Peyer's patch (tissue), 4 donors: Measurements from ENCODE around the gene CYP4V2. TPM values are rescaled to one million over a fixed set of nuclear protein-coding genes. Genes with fewer than 3 reads are reported as not detected.

Experiments used
- DNase-seq, 3 donors: peaks; one replicate each; pipeline ENCODE4 v3.0.0-alpha.2; 2017 to 2019
- H3K27ac ChIP-seq, 4 donors: fragments of 200-600 bp; sonication (generic); one replicate each; pipeline ENCODE4 v1.5.1; 2016 to 2019
- H3K27me3 ChIP-seq, 2 donors: fragments of 200-600 bp; sonication (generic); one replicate each; pipeline ENCODE4 v1.5.1; 2019
- H3K36me3 ChIP-seq, 3 donors: fragments of 200-600 bp; sonication (generic); one replicate each; pipeline ENCODE4 v1.5.1; 2016 to 2019
- H3K4me1 ChIP-seq, 4 donors: fragments of 200-600 bp; sonication (generic); one replicate each; pipeline ENCODE4 v1.5.1; 2016 to 2019
- H3K4me3 ChIP-seq, 4 donors: fragments of 200-600 bp; sonication (generic); 1 replicate in 3 of 4; 2 replicates in 1 of 4; pipeline ENCODE4 v1.5.1; 2016 to 2019; ENCODE audit warnings: mild to moderate bottlenecking in 1 of 4
- H3K9me3 ChIP-seq, 4 donors: fragments of 200-600 bp; sonication (generic); one replicate each; pipeline ENCODE4 v1.5.1; 2016 to 2019; ENCODE audit warnings: mild to moderate bottlenecking in 1 of 4
- CTCF ChIP-seq, 6 experiments: fragments of 450-650 bp in 4 of 6; fragments of 200-600 bp in 2 of 6; sonication (generic) in 1 of 6; IDR thresholded peaks; one replicate each; pipeline ENCODE4 v1.5.1; 2017 to 2019; ENCODE audit warnings: antibody characterized with exemption in 6 of 6, mild to moderate bottlenecking in 3 of 6, moderate library complexity in 1 of 6
- POLR2A ChIP-seq, 2 donors: fragments of 450-650 bp; IDR thresholded peaks; one replicate each; pipeline ENCODE4 v1.5.1; 2017; ENCODE audit warnings: antibody characterized with exemption in 2 of 2, mild to moderate bottlenecking in 2 of 2, moderate library complexity in 2 of 2
- total RNA-seq, 4 donors: library from RNA; depleted of rRNA; stranded (reverse); fragments of >200 nt; gene quantifications; one replicate each; pipeline ENCODE4 v1.1.0, GENCODE V29; 2016

Gene CYP4V2
- total RNA-seq, 4 donors from 2014 or later, result 37.1 to 119 (median 94.7) TPM

- H3K27me3 ChIP-seq, result no peaks in the 10 kb centered on the region
- DNase-seq, result no peak
- TF ChIP-seq CTCF (IDR thresholded peaks at IDR 0.05), result no peak
- TF ChIP-seq POLR2A (IDR thresholded peaks at IDR 0.05), result no peak
- H3K36me3 ChIP-seq, result peaks cover 0 to 24% (median 0%) of the 10 kb centered on the region in 3 donors
- H3K4me1 ChIP-seq, result no peaks in the 10 kb centered on the region
- H3K4me3 ChIP-seq, result no peak overlapping the region
- no peak overlapping the region for H3K27ac ChIP-seq
- no peaks in the 10 kb centered on the region for H3K9me3 ChIP-seq
Observed at GRCh38 chr4:186159613-186160012, 31.8 kb upstream of the CYP4V2 start.

- Histone ChIP-seq H3K4me3 (no peak overlapping the region), H3K9me3 (no peaks in the 10 kb centered on the region), H3K27ac (no peak overlapping the region), H3K4me1 (no peaks in the 10 kb centered on the region), H3K27me3 (no peaks in the 10 kb centered on the region), H3K36me3 (peaks cover 0 to 22% (median 0%) of the 10 kb centered on the region in 3 donors)
- no peak for DNase-seq
- TF ChIP-seq CTCF (IDR thresholded peaks at IDR 0.05), result no peak
Observed at GRCh38 chr4:186161138-186161537, 30.2 kb upstream of the CYP4V2 start.

- H3K27me3 ChIP-seq, result no peaks in the 10 kb centered on the region
- no peak for DNase-seq
- H3K9me3 ChIP-seq, result no peaks in the 10 kb centered on the region
- H3K4me1 ChIP-seq, result no peaks in the 10 kb centered on the region
- H3K27ac ChIP-seq, result no peak overlapping the region
- TF ChIP-seq CTCF (IDR thresholded peaks at IDR 0.05) (no peak), POLR2A (IDR thresholded peaks at IDR 0.05) (no peak)
- H3K4me3 ChIP-seq, result no peak overlapping the region
- H3K36me3 ChIP-seq, result no peaks in the 10 kb centered on the region
Observed at GRCh38 chr4:186166852-186167512, 24.4 kb upstream of the CYP4V2 start.

GRCh38 chr4:186167605-186168004, 23.8 kb upstream of the CYP4V2 start:
- Histone ChIP-seq H3K27me3 (no peaks in the 10 kb centered on the region), H3K4me3 (no peak overlapping the region), H3K36me3 (no peaks in the 10 kb centered on the region), H3K4me1 (no peaks in the 10 kb centered on the region), H3K27ac (no peak overlapping the region), H3K9me3 (no peaks in the 10 kb centered on the region)
- DNase-seq, result no peak
- TF ChIP-seq CTCF (IDR thresholded peaks at IDR 0.05) (no peak), POLR2A (IDR thresholded peaks at IDR 0.05) (no peak)

GRCh38 chr4:186168750-186169149, 22.6 kb upstream of the CYP4V2 start:
- no peaks in the 10 kb centered on the region for H3K4me1 ChIP-seq
- H3K27ac ChIP-seq, result no peak overlapping the region
- TF ChIP-seq POLR2A (IDR thresholded peaks at IDR 0.05), result no peak
- no peak for TF ChIP-seq CTCF (IDR thresholded peaks at IDR 0.05)
- no peaks in the 10 kb centered on the region for H3K27me3 ChIP-seq
- no peaks in the 10 kb centered on the region for H3K36me3 ChIP-seq
- H3K4me3 ChIP-seq, result no peak overlapping the region
- DNase-seq, result no peak
- H3K9me3 ChIP-seq, result no peaks in the 10 kb centered on the region
